ENCODE results near the gene BRD4.

- TF ChIP-seq CTCF (conservative IDR thresholded peaks at IDR 0.05; ENCODE audit: low read length) (no peak), EZH2phosphoT487 (IDR thresholded peaks at IDR 0.05; ENCODE audit: borderline replicate concordance, low read depth, low read length) (no peak)
These were observed 48.2 kb downstream of the BRD4 start for GRCh38 chr19:15284091-15284490.

All from OCI-LY7 (cell line).